Mesenchymal stem cell (in vitro differentiated cells and primary cell): ENCODE measurements around the gene TNRC6A.

ENCODE experiments used
- DNase-seq: peaks from one replicate; pipeline ENCODE4 v3.0.0-alpha.2; 2013
- H2AFZ ChIP-seq: one replicate; pipeline ENCODE4 v1.6.1; 2013; ENCODE audit warnings: low read depth, mild to moderate bottlenecking, control low read depth, inconsistent platforms, low read length, moderate library complexity
- H2AK5ac ChIP-seq: 2 replicates; pipeline ENCODE4 v1.6.1; 2013; ENCODE audit warnings: low read length, moderate library complexity, mild to moderate bottlenecking, inconsistent platforms; ENCODE audit not compliant: severe bottlenecking
- H2BK120ac ChIP-seq: one replicate; pipeline ENCODE4 v1.6.1; 2013; ENCODE audit warnings: low read depth, mild to moderate bottlenecking, inconsistent platforms, low read length, moderate library complexity
- H2BK12ac ChIP-seq, 2 experiments: one replicate each; pipeline ENCODE4 v1.6.1; 2013; ENCODE audit warnings: inconsistent platforms in 2 of 2, low read length in 2 of 2, mild to moderate bottlenecking in 2 of 2, moderate library complexity in 2 of 2, control low read depth in 1 of 2
- H2BK15ac ChIP-seq: one replicate; pipeline ENCODE4 v1.6.1; 2013; ENCODE audit warnings: mild to moderate bottlenecking, low read depth, inconsistent platforms; ENCODE audit not compliant: poor library complexity, severe bottlenecking
- H2BK5ac ChIP-seq: 2 replicates; pipeline ENCODE4 v1.6.1; 2013; ENCODE audit warnings: low read depth, mild to moderate bottlenecking, low read length, control low read depth, inconsistent platforms; ENCODE audit not compliant: poor library complexity, severe bottlenecking
- H3K14ac ChIP-seq, 2 experiments: one replicate each; pipeline ENCODE4 v1.6.1; 2013; ENCODE audit warnings: inconsistent platforms in 2 of 2, low read length in 2 of 2, control low read depth in 1 of 2, mild to moderate bottlenecking in 1 of 2, moderate library complexity in 1 of 2
- H3K18ac ChIP-seq, 2 experiments: one replicate each; pipeline ENCODE4 v1.6.1; 2013; ENCODE audit warnings: inconsistent platforms in 2 of 2, low read length in 2 of 2, control low read depth in 1 of 2, low read depth in 1 of 2, mild to moderate bottlenecking in 1 of 2
- H3K23ac ChIP-seq, 2 experiments: one replicate each; pipeline ENCODE4 v1.6.1; 2013; ENCODE audit warnings: inconsistent platforms in 2 of 2, low read length in 2 of 2, mild to moderate bottlenecking in 2 of 2, moderate library complexity in 2 of 2, control low read depth in 1 of 2
- H3K27ac ChIP-seq: 2 replicates; pipeline ENCODE4 v1.5.1; 2013; ENCODE audit warnings: mild to moderate bottlenecking, moderate library complexity, low read length, control low read depth, inconsistent platforms; ENCODE audit not compliant: poor library complexity, severe bottlenecking
- H3K27me3 ChIP-seq, 2 experiments: 2 replicates each; pipeline versions ENCODE4 v1.6.1 to v1.7.0; 2013; ENCODE audit warnings: low read length in 2 of 2, mild to moderate bottlenecking in 2 of 2, moderate library complexity in 2 of 2, control low read depth in 1 of 2, inconsistent platforms in 1 of 2; ENCODE audit not compliant: control insufficient read depth in 1 of 2, insufficient read depth in 1 of 2
- H3K36me3 ChIP-seq, 2 experiments: 2 replicates each; pipeline versions ENCODE4 v1.6.1 to v1.7.0; 2013; ENCODE audit warnings: low read length in 2 of 2, control low read depth in 1 of 2, inconsistent platforms in 1 of 2, low read depth in 1 of 2, mild to moderate bottlenecking in 1 of 2; ENCODE audit not compliant: insufficient read depth in 2 of 2, control insufficient read depth in 1 of 2
- H3K4ac ChIP-seq, 2 experiments: one replicate each; pipeline ENCODE4 v1.6.1; 2013; ENCODE audit warnings: inconsistent platforms in 2 of 2, low read length in 2 of 2, mild to moderate bottlenecking in 2 of 2, moderate library complexity in 2 of 2, control low read depth in 1 of 2, low read depth in 1 of 2
- H3K4me1 ChIP-seq: 2 replicates; pipeline ENCODE4 v1.6.1; 2013; ENCODE audit warnings: low read depth, low read length, control low read depth; ENCODE audit not compliant: control insufficient read depth, insufficient read depth
- H3K4me2 ChIP-seq: 2 replicates; pipeline ENCODE4 v1.6.1; 2013; ENCODE audit warnings: low read length, mild to moderate bottlenecking, inconsistent platforms; ENCODE audit not compliant: poor library complexity, severe bottlenecking
- H3K4me3 ChIP-seq, 2 experiments: 2 replicates each; pipeline versions ENCODE4 v1.5.1 to v1.7.0; 2013; ENCODE audit warnings: low read length in 2 of 2, mild to moderate bottlenecking in 2 of 2, control low read depth in 1 of 2, low read depth in 1 of 2; ENCODE audit not compliant: insufficient read depth in 1 of 2
- H3K79me1 ChIP-seq: replicated peaks from 2 replicates; pipeline ENCODE4 v1.6.1; 2013; ENCODE audit warnings: mild to moderate bottlenecking, control low read depth, low read length, inconsistent platforms; ENCODE audit not compliant: poor library complexity, severe bottlenecking
- H3K9ac ChIP-seq: 2 replicates; pipeline ENCODE4 v1.7.0; 2013; ENCODE audit warnings: mild to moderate bottlenecking, low read length, moderate library complexity
- H3K9me3 ChIP-seq: 2 replicates; pipeline ENCODE4 v1.7.0; 2013; ENCODE audit warnings: mild to moderate bottlenecking, low read length; ENCODE audit not compliant: control insufficient read depth
- H4K8ac ChIP-seq: one replicate; pipeline ENCODE4 v1.6.1; 2013; ENCODE audit warnings: inconsistent platforms, mild to moderate bottlenecking, low read length, moderate library complexity
- H4K91ac ChIP-seq: one replicate; pipeline ENCODE4 v1.6.1; 2013; ENCODE audit warnings: mild to moderate bottlenecking, low read length, inconsistent platforms
- WGBS: methylation state at CpG from one replicate; pipeline ENCODE4 v1.1.7; 2013; ENCODE audit warnings: mixed read lengths; 5-methylcytosine and 5-hydroxymethylcytosine counted together

The TNRC6A gene

DNA sequence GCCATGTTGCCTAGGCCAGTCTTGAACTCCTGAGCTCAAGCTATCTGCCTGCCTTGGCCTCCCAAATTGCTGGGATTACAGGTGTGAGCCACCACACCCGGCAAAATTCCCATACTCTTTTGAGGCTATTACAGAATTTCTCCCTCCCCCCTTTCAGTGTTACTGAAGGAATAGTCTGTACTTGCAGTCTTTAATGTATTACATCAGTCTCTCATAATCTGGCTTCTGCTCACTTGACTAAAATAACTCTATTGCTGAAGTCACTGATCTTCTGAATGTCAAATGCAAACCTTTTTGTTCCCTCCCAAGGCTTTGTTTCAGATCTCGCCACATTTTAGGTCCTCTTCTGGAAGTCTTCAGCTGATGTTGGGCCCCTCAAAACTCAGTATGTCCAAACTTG, 51.8 kb downstream of the TNRC6A start:
- Histone ChIP-seq H3K14ac (no peak overlapping the region), H4K91ac (no peak overlapping the region), H2BK120ac (no peak overlapping the region), H3K36me3 (peaks cover 12 to 85% of the 10 kb centered on the region in 2 experiments), H3K23ac (no peak overlapping the region), H3K18ac (no peak overlapping the region), H3K4me3 (no peak overlapping the region), H2AK5ac (no peak overlapping the region), H3K9ac (no peak overlapping the region), H2BK15ac (no peak overlapping the region), H3K4ac (no peak overlapping the region), H2BK12ac (no peak overlapping the region), H2BK5ac (no peak overlapping the region), H3K9me3 (no peaks in the 10 kb centered on the region), H4K8ac (no peak overlapping the region), H3K27ac (no peak overlapping the region), H3K27me3 (no peaks in the 10 kb centered on the region), H3K79me1 (peaks cover 24% of the 10 kb centered on the region), H3K4me1 (peaks cover 2% of the 10 kb centered on the region), H2AFZ (no peak overlapping the region), H3K4me2 (no peak overlapping the region)
- WGBS: over 99% methylated on average over 2 of the region's 2 CpGs
- no peak for DNase-seq

DNA sequence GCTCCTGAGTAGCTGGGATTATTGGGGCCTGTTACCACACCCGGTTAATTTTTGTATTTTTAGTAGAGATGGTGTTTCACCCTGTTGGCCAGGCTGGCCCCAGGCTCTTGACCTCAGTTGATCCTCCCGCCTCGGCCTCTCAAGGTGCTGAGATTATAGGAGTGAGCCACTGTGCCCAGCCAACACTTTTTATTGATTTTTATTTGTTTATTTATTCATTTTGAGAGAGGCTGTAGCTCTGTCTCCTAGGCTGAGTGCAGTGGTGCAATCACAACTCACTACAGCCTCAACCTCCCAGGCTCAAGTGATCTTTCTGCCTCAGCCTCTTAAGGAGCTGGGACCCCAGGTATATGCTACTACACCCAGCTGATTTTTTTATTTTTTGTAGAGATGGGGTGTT, 54.7 kb downstream of the TNRC6A start:
- DNase-seq: no peak
- Histone ChIP-seq H3K4me2 (no peak overlapping the region), H3K9ac (no peak overlapping the region), H4K91ac (no peak overlapping the region), H2AK5ac (no peak overlapping the region), H2AFZ (no peak overlapping the region), H3K79me1 (peaks cover 21% of the 10 kb centered on the region), H3K9me3 (no peaks in the 10 kb centered on the region), H2BK12ac (no peak overlapping the region), H3K36me3 (peaks cover 13 to 84% of the 10 kb centered on the region in 2 experiments), H3K23ac (no peak overlapping the region), H2BK120ac (no peak overlapping the region), H3K4me1 (no peaks in the 10 kb centered on the region), H3K18ac (no peak overlapping the region), H4K8ac (no peak overlapping the region), H3K4me3 (no peak overlapping the region), H3K14ac (no peak overlapping the region), H3K4ac (no peak overlapping the region), H3K27me3 (no peaks in the 10 kb centered on the region), H3K27ac (no peak overlapping the region), H2BK5ac (no peak overlapping the region), H2BK15ac (no peak overlapping the region)
- 100% methylated on average over 1 of the region's 3 CpGs for WGBS

DNA sequence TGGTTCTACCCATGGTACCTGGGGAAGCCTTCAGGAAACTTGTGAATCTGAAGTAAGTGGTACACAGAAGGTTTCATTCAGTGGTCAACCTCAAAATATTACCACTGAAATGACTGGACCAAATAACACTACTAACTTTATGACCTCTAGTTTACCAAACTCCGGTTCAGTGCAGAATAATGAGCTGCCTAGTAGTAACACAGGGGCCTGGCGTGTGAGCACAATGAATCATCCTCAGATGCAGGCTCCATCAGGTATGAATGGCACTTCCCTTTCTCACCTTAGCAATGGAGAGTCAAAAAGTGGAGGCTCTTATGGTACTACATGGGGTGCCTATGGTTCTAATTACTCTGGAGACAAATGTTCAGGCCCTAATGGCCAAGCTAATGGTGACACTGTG, 60.4 kb downstream of the TNRC6A start:
- Histone ChIP-seq H3K18ac (no peak overlapping the region), H3K27ac (no peak overlapping the region), H2BK12ac (no peak overlapping the region), H3K4me3 (no peak overlapping the region), H2AFZ (no peak overlapping the region), H3K27me3 (no peaks in the 10 kb centered on the region), H3K4me2 (no peak overlapping the region), H3K9ac (no peak overlapping the region), H2BK15ac (no peak overlapping the region), H3K14ac (no peak overlapping the region), H3K23ac (no peak overlapping the region), H3K4ac (no peak overlapping the region), H2BK120ac (no peak overlapping the region), H3K4me1 (no peaks in the 10 kb centered on the region), H4K8ac (no peak overlapping the region), H4K91ac (no peak overlapping the region), H2BK5ac (no peak overlapping the region), H3K79me1 (peaks cover 42% of the 10 kb centered on the region), H3K36me3 (peaks cover 36 to 84% of the 10 kb centered on the region in 2 experiments), H2AK5ac (no peak overlapping the region), H3K9me3 (no peaks in the 10 kb centered on the region)
- 100% methylated on average over 2 of the region's 2 CpGs for WGBS
- DNase-seq: no peak

DNA sequence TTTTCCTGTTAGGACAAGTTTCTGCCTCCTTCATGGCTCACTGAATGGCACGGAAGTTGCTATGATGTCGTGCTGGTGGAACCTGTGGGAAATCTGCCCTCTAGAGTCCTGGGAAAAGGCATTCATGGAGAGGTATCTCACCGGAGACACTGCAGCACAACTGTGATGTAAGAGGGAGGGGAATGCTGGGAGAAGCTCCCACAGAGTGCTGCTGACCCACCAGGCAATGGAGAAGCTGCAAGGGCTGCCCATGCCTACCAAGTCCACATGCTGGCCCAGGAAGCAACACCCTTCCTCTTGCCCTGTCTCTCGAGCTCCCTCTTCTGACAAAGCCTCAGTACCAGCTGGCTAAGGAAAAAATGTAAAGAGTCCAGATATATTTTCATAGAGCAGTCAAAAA, 71.1 kb downstream of the TNRC6A start:
- H3K23ac ChIP-seq: peak overlapping the region in 1 of 2 experiments; percentile 32
- no peak overlapping the region for H3K9ac ChIP-seq
- peaks cover 26% of the 10 kb centered on the region for H3K79me1 ChIP-seq
- H3K14ac ChIP-seq: no peak overlapping the region
- no peak overlapping the region for H3K4me2 ChIP-seq
- no peak overlapping the region for H4K8ac ChIP-seq
- H3K4me1 ChIP-seq: peaks cover 4% of the 10 kb centered on the region
- H2BK12ac ChIP-seq: no peak overlapping the region
- H3K36me3 ChIP-seq: peaks cover 41 to 99% of the 10 kb centered on the region in 2 experiments
- peak overlapping the region in 1 of 2 experiments; percentile 34 for H3K18ac ChIP-seq
- H2AK5ac ChIP-seq: no peak overlapping the region
- H3K9me3 ChIP-seq: no peaks in the 10 kb centered on the region
- no peak overlapping the region for H2BK15ac ChIP-seq
- peak; percentile 68 for DNase-seq
- H3K4ac ChIP-seq: no peak overlapping the region
- no peak overlapping the region for H2BK5ac ChIP-seq
- H4K91ac ChIP-seq: no peak overlapping the region
- no peak overlapping the region for H2BK120ac ChIP-seq
- H3K27ac ChIP-seq: no peak overlapping the region
- WGBS: 70% methylated on average over 4 of the region's 4 CpGs
- H3K4me3 ChIP-seq: no peak overlapping the region
- no peak overlapping the region for H2AFZ ChIP-seq
- H3K27me3 ChIP-seq: no peaks in the 10 kb centered on the region
